ENCODE results near the gene GLIS1. TPM values are rescaled to one million over a fixed set of nuclear protein-coding genes. Genes with fewer than 3 reads are reported as not detected.

The GLIS1 gene
- total and polyA plus RNA-seq, 7 donors: 0.03 to 0.40 (median 0.15) TPM

GRCh38 chr1:53727461-53728092, 11.4 kb downstream of the GLIS1 start:
- no peaks in the 10 kb centered on the region for H3K4me1 ChIP-seq
- ATAC-seq: no peak
- intact Hi-C loops (cut with DNase I): no loop called here
- H3K9me3 ChIP-seq: no peaks in the 10 kb centered on the region
- H3K4me3 ChIP-seq: no peak overlapping the region
- WGBS, 3 donors: 86 to 92% (median 92%) methylated on average over 7 of the region's 7 CpGs
- TF ChIP-seq CTCF (IDR thresholded peaks at IDR 0.05): no peak
- no peak for DNase-seq
- H3K27ac ChIP-seq: no peak overlapping the region
- H3K36me3 ChIP-seq (ENCODE audit: insufficient read depth in 1 of 2, low read depth in 1 of 2): no peaks in the 10 kb centered on the region
- H3K27me3 ChIP-seq (ENCODE audit: insufficient read depth in 3 of 3, low read length in 2 of 3): peaks cover 2 to 6% (median 4%) of the 10 kb centered on the region in 3 donors

- H3K27ac ChIP-seq: no peak overlapping the region
- no peaks in the 10 kb centered on the region for H3K36me3 ChIP-seq (ENCODE audit: insufficient read depth in 1 of 2, low read depth in 1 of 2)
- no peak for TF ChIP-seq CTCF (IDR thresholded peaks at IDR 0.05)
- no peak overlapping the region for H3K4me3 ChIP-seq
- no peaks in the 10 kb centered on the region for H3K9me3 ChIP-seq
- ATAC-seq (no peak), DNase-seq (no peak)
- H3K4me1 ChIP-seq: no peaks in the 10 kb centered on the region
- peaks cover 0 to 2% (median under 1%) of the 10 kb centered on the region in 3 donors for H3K27me3 ChIP-seq (ENCODE audit: insufficient read depth in 3 of 3, low read length in 2 of 3)
- WGBS, 3 donors: 87 to 89% (median 88%) methylated on average over 8 of the region's 8 CpGs
- intact Hi-C loops (cut with DNase I): no loop called here
These were observed 12.9 kb downstream of the GLIS1 start for GRCh38 chr1:53726009-53726600.

GRCh38 chr1:53725238-53725689, 13.7 kb downstream of the GLIS1 start:
- no peak overlapping the region for H3K27ac ChIP-seq
- DNase-seq (no peak), ATAC-seq (no peak)
- H3K4me3 ChIP-seq: no peak overlapping the region
- no peak for TF ChIP-seq CTCF (IDR thresholded peaks at IDR 0.05)
- H3K27me3 ChIP-seq (ENCODE audit: insufficient read depth in 3 of 3, low read length in 2 of 3): no peaks in the 10 kb centered on the region
- no peaks in the 10 kb centered on the region for H3K36me3 ChIP-seq (ENCODE audit: insufficient read depth in 1 of 2, low read depth in 1 of 2)
- H3K9me3 ChIP-seq: no peaks in the 10 kb centered on the region
- intact Hi-C loops (cut with DNase I): no loop called here
- H3K4me1 ChIP-seq: no peaks in the 10 kb centered on the region
- WGBS, 3 donors: 31 to 51% (median 39%) methylated on average over 6 of the region's 6 CpGs

- no peaks in the 10 kb centered on the region for H3K27me3 ChIP-seq (ENCODE audit: insufficient read depth in 3 of 3, low read length in 2 of 3)
- DNase-seq (no peak), ATAC-seq (no peak)
- no peaks in the 10 kb centered on the region for H3K36me3 ChIP-seq (ENCODE audit: insufficient read depth in 1 of 2, low read depth in 1 of 2)
- H3K9me3 ChIP-seq: no peaks in the 10 kb centered on the region
- no peak for TF ChIP-seq CTCF (IDR thresholded peaks at IDR 0.05)
- H3K27ac ChIP-seq: no peak overlapping the region
- no peak overlapping the region for H3K4me3 ChIP-seq
- no peaks in the 10 kb centered on the region for H3K4me1 ChIP-seq
- intact Hi-C loops (cut with DNase I): no loop called here
- 88 to 92% (median 91%) methylated on average over 1 of the region's 1 CpG for WGBS, 3 donors
These were observed 16.9 kb downstream of the GLIS1 start for GRCh38 chr1:53722025-53722424.
